HCT116 (cell line): ENCODE results near the gene GNAO1. TPM values are rescaled to one million over a fixed set of nuclear protein-coding genes. Genes with fewer than 3 reads are reported as not detected.

ENCODE experiments used
- ATAC-seq: fragments of 200-7000 bp; cut with Tn5 transposase; 2 replicates; pipeline ENCODE4 v1.9.1; 2020; ENCODE audit warnings: mild to moderate bottlenecking, moderate library complexity
- BruUV-seq: library from RNA; stranded (reverse); fragments of 400-500 nt; replicated peaks from 2 replicates; lab custom pipeline; 2021; lab: Mats Ljungman, UMichigan
- CTCF ChIA-PET: fragments of 300-600 bp; sonication (Branson Sonifier 250); formaldehyde crosslinking; loops from one replicate; lab custom pipeline; 2021; ENCODE audit warnings: antibody characterized with exemption; lab: Charles Lee
- POLR2A ChIA-PET: fragments of 300-600, 350-600 bp; sonication (Branson Sonifier 250); formaldehyde crosslinking; loops from one replicate; lab custom pipeline; 2021; ENCODE audit warnings: antibody characterized with exemption; lab: Charles Lee
- RAD21 ChIA-PET, 2 experiments: fragments of 300-600 bp; sonication (Branson Sonifier 250); formaldehyde crosslinking; loops; one replicate each; lab custom pipeline; 2023; ENCODE audit warnings: low total read pairs in 2 of 2; ENCODE audit not compliant: uncharacterized antibody in 2 of 2, unreplicated experiment in 2 of 2, low non-redundant PET in 1 of 2; lab: Charles Lee
- DNase-seq: peaks from one replicate; pipeline ENCODE4 v3.0.0-alpha.2; 2010; ENCODE audit warnings: low read depth, low spot score
- H2AFZ ChIP-seq: fragments of 200-600 bp; shearing (Covaris generic), sonication (generic); 2 replicates; pipeline ENCODE4 v1.6.1; 2017; ENCODE audit warnings: low read depth, mixed run types, mixed read lengths, antibody characterized with exemption, low read length; ENCODE audit not compliant: poor library complexity, severe bottlenecking
- H3K27ac ChIP-seq: 2 replicates; pipeline ENCODE4 v1.5.1; 2012; ENCODE audit warnings: low read depth, low read length
- H3K27me3 ChIP-seq: fragments of 200-600 bp; sonication (generic); 2 replicates; pipeline ENCODE4 v1.6.1; 2016; ENCODE audit warnings: mixed run types, low read length, mixed read lengths; ENCODE audit not compliant: insufficient read depth
- H3K36me3 ChIP-seq, 2 experiments: fragments of 200-500 bp in 1 of 2; fragments of 200-600 bp in 1 of 2; sonication (Bioruptor generic) in 1 of 2; sonication (generic) in 1 of 2; 2 replicates each; pipeline versions ENCODE4 v1.5.1 to v1.6.1; 2014 to 2016; ENCODE audit warnings: low read length in 2 of 2, inconsistent platforms in 1 of 2, mixed read lengths in 1 of 2, mixed run types in 1 of 2; ENCODE audit not compliant: insufficient read depth in 2 of 2, control insufficient read depth in 1 of 2
- H3K4me1 ChIP-seq, 2 experiments: fragments of 200-600 bp in 1 of 2; sonication (generic) in 1 of 2; 2 replicates each; pipeline versions ENCODE4 v1.5.1 to v1.6.1; 2012 to 2017; ENCODE audit warnings: low read length in 2 of 2, inconsistent platforms in 1 of 2, mild to moderate bottlenecking in 1 of 2, mixed read lengths in 1 of 2, mixed run types in 1 of 2, moderate library complexity in 1 of 2; ENCODE audit not compliant: insufficient read depth in 2 of 2, control insufficient read depth in 1 of 2
- H3K4me2 ChIP-seq: fragments of 200-600 bp; sonication (generic); 2 replicates; pipeline ENCODE4 v1.6.1; 2017; ENCODE audit warnings: mixed run types, low read length, mixed read lengths
- H3K4me3 ChIP-seq, 2 experiments: fragments of 200-600 bp in 1 of 2; sonication (generic) in 1 of 2; replicated peaks in 1 of 2; 2 replicates each; pipeline ENCODE4 v1.5.1; 2011 to 2016; ENCODE audit warnings: low read length in 2 of 2, control low read depth in 1 of 2, low read depth in 1 of 2, mild to moderate bottlenecking in 1 of 2, mixed read lengths in 1 of 2, mixed run types in 1 of 2
- H3K79me2 ChIP-seq: fragments of 200-600 bp; sonication (generic); 2 replicates; pipeline ENCODE4 v1.6.1; 2017; ENCODE audit warnings: mild to moderate bottlenecking, mixed run types, low read length, moderate library complexity, mixed read lengths; ENCODE audit not compliant: insufficient read depth
- H3K9ac ChIP-seq: fragments of 200-600 bp; sonication (generic); 2 replicates; pipeline ENCODE4 v1.6.1; 2016; ENCODE audit warnings: low read length, mixed read lengths
- H3K9me2 ChIP-seq: fragments of 200-600 bp; sonication (generic), shearing (Covaris generic); 2 replicates; pipeline ENCODE4 v1.6.1; 2017; ENCODE audit warnings: mixed run types, mild to moderate bottlenecking, moderate library complexity; ENCODE audit not compliant: insufficient read depth
- H3K9me3 ChIP-seq, 2 experiments: fragments of 200-500 bp in 1 of 2; fragments of 200-600 bp in 1 of 2; sonication (Bioruptor generic) in 1 of 2; sonication (generic) in 1 of 2; 2 replicates each; pipeline ENCODE4 v1.6.1; 2014 to 2017; ENCODE audit warnings: low read length in 2 of 2, mixed read lengths in 2 of 2, inconsistent platforms in 1 of 2, low read depth in 1 of 2, mild to moderate bottlenecking in 1 of 2, mixed run types in 1 of 2, moderate library complexity in 1 of 2; ENCODE audit not compliant: control insufficient read depth in 1 of 2, insufficient read depth in 1 of 2
- H4K20me1 ChIP-seq: fragments of 200-600 bp; sonication (generic), shearing (Covaris generic); 2 replicates; pipeline ENCODE4 v1.6.1; 2017; ENCODE audit warnings: mixed run types, mild to moderate bottlenecking, moderate library complexity; ENCODE audit not compliant: insufficient read depth
- CBX3 ChIP-seq: IDR thresholded peaks from 2 replicates; pipeline ENCODE4 v1.6.1; 2012; ENCODE audit warnings: low read depth
- CEBPB ChIP-seq: IDR thresholded peaks from 2 replicates; pipeline ENCODE4 v1.6.1; 2012; ENCODE audit warnings: low read depth
- EZH2 ChIP-seq: fragments of 200-600 bp; sonication (generic); IDR thresholded peaks from 2 replicates; pipeline ENCODE4 v1.6.1; 2017; ENCODE audit warnings: antibody characterized with exemption, mixed run types
- FOSL1 ChIP-seq: IDR thresholded peaks from 2 replicates; pipeline ENCODE4 v1.6.1; 2012; ENCODE audit warnings: low read depth
- JUND ChIP-seq: IDR thresholded peaks from 2 replicates; pipeline ENCODE4 v1.6.1; 2012
- POLR2A ChIP-seq: IDR thresholded peaks from 2 replicates; pipeline ENCODE4 v1.7.0; 2011; ENCODE audit warnings: borderline replicate concordance; ENCODE audit not compliant: insufficient read depth, insufficient read length; ENCODE audit errors: extremely low read depth
- RAD21 ChIP-seq: IDR thresholded peaks from 2 replicates; pipeline ENCODE4 v1.6.1; 2012; ENCODE audit warnings: low read depth, mild to moderate bottlenecking
- SP1 ChIP-seq: IDR thresholded peaks from 2 replicates; pipeline ENCODE4 v1.6.1; 2012; ENCODE audit warnings: low read depth
- TCF7L2 ChIP-seq: IDR thresholded peaks from 2 replicates; pipeline ENCODE4 v1.7.0; 2011; ENCODE audit warnings: borderline replicate concordance, inconsistent platforms; ENCODE audit not compliant: insufficient read depth, insufficient read length; ENCODE audit errors: extremely low read depth
- YY1 ChIP-seq: IDR thresholded peaks from 2 replicates; pipeline ENCODE4 v1.6.1; 2011; ENCODE audit warnings: low read length, low read depth, moderate library complexity, mild to moderate bottlenecking; ENCODE audit not compliant: insufficient replicate concordance; ENCODE audit errors: extremely low read depth
- ZFX ChIP-seq: fragments of 450-650 bp; IDR thresholded peaks from 2 replicates; pipeline ENCODE4 v1.6.1; 2017
- intact Hi-C: fragments of 100-400 bp; cut with micrococcal nuclease; formaldehyde crosslinking; loops from 2 replicates; pipeline ENCODE4 v1.10.0; 2022
- total RNA-seq: library from RNA; stranded (reverse); gene quantifications from one replicate; pipeline ENCODE4 v1.2.1, GENCODE V29; 2021; ENCODE audit not compliant: unreplicated experiment
- TF ChIP-seq, protein P1 (sequence below): IDR thresholded peaks from 2 replicates; pipeline ENCODE4 v1.6.1; 2012
- TF ChIP-seq, protein P2 (sequence below): IDR thresholded peaks from 2 replicates; pipeline ENCODE4 v1.6.1; 2012; ENCODE audit warnings: low read depth
- TF ChIP-seq, protein P3 (sequence below), 3 experiments: fragments of 200-600 bp in 1 of 3; sonication (generic) in 1 of 3; IDR thresholded peaks in 2 of 3; conservative IDR thresholded peaks in 1 of 3; 2 replicates each; pipeline ENCODE4 v1.5.1; 2012 to 2017; ENCODE audit warnings: low read depth in 2 of 3, low read length in 2 of 3, antibody characterized with exemption in 1 of 3, borderline replicate concordance in 1 of 3, control low read depth in 1 of 3, mild to moderate bottlenecking in 1 of 3, mixed read lengths in 1 of 3, mixed run types in 1 of 3, moderate library complexity in 1 of 3; ENCODE audit not compliant: insufficient read depth in 1 of 3

GNAO1 gene
- total RNA-seq, 1 experiment from 2014 or later, result 0.12 TPM

DNA sequence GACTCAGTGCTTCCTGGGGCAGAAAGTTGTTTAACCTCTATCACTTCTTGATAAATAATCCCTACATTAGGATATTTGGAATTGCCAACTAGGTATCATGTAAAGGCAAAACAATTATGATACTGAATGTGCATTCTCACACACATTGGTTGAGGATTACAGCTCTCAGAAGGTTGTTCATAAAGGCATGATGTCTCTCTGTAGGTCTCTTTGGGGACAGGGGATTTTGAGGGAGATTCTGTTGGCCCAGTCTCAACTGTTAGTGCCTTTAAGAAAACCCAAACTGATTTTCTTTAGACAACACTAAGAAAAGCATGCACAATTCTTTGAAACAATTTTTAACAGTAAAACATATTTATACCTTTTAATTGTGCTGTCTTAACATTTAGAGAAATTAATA is 56.5 kb downstream of the GNAO1 start:
- H3K27ac ChIP-seq, result no peak overlapping the region
- H3K79me2 ChIP-seq, result no peaks in the 10 kb centered on the region
- no peak overlapping the region for H2AFZ ChIP-seq
- DNase-seq (no peak), ATAC-seq (no peak)
- BruUV-seq, result no TSS peak
- intact Hi-C loops, result no loop called here
- CTCF ChIA-PET, result no interaction called here
- H3K4me1 ChIP-seq, result peaks cover 0 to 10% of the 10 kb centered on the region in 2 experiments; a peak in 1 of 4 replicates
- no peak for TF ChIP-seq RAD21
- TF ChIP-seq YY1, result no peak
- TF ChIP-seq, protein P1, sequence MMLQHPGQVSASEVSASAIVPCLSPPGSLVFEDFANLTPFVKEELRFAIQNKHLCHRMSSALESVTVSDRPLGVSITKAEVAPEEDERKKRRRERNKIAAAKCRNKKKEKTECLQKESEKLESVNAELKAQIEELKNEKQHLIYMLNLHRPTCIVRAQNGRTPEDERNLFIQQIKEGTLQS, result no peak
- no peak for TF ChIP-seq CEBPB
- TF ChIP-seq FOSL1, result no peak
- TF ChIP-seq CBX3, result no peak
- TF ChIP-seq, protein P2, sequence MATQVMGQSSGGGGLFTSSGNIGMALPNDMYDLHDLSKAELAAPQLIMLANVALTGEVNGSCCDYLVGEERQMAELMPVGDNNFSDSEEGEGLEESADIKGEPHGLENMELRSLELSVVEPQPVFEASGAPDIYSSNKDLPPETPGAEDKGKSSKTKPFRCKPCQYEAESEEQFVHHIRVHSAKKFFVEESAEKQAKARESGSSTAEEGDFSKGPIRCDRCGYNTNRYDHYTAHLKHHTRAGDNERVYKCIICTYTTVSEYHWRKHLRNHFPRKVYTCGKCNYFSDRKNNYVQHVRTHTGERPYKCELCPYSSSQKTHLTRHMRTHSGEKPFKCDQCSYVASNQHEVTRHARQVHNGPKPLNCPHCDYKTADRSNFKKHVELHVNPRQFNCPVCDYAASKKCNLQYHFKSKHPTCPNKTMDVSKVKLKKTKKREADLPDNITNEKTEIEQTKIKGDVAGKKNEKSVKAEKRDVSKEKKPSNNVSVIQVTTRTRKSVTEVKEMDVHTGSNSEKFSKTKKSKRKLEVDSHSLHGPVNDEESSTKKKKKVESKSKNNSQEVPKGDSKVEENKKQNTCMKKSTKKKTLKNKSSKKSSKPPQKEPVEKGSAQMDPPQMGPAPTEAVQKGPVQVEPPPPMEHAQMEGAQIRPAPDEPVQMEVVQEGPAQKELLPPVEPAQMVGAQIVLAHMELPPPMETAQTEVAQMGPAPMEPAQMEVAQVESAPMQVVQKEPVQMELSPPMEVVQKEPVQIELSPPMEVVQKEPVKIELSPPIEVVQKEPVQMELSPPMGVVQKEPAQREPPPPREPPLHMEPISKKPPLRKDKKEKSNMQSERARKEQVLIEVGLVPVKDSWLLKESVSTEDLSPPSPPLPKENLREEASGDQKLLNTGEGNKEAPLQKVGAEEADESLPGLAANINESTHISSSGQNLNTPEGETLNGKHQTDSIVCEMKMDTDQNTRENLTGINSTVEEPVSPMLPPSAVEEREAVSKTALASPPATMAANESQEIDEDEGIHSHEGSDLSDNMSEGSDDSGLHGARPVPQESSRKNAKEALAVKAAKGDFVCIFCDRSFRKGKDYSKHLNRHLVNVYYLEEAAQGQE, result no peak
- no peak for TF ChIP-seq SP1
- TF ChIP-seq EZH2, result no peak
- TF ChIP-seq, protein P3, sequence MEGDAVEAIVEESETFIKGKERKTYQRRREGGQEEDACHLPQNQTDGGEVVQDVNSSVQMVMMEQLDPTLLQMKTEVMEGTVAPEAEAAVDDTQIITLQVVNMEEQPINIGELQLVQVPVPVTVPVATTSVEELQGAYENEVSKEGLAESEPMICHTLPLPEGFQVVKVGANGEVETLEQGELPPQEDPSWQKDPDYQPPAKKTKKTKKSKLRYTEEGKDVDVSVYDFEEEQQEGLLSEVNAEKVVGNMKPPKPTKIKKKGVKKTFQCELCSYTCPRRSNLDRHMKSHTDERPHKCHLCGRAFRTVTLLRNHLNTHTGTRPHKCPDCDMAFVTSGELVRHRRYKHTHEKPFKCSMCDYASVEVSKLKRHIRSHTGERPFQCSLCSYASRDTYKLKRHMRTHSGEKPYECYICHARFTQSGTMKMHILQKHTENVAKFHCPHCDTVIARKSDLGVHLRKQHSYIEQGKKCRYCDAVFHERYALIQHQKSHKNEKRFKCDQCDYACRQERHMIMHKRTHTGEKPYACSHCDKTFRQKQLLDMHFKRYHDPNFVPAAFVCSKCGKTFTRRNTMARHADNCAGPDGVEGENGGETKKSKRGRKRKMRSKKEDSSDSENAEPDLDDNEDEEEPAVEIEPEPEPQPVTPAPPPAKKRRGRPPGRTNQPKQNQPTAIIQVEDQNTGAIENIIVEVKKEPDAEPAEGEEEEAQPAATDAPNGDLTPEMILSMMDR (IDR thresholded peaks at IDR 0.05 in 2 of 3, conservative IDR thresholded peaks at IDR 0.05 in 1 of 3; ENCODE audit: borderline replicate concordance in 1 of 3, insufficient read depth in 1 of 3, low read depth in 2 of 3, low read length in 2 of 3), result no peak
- TF ChIP-seq JUND, result no peak
- no peak for TF ChIP-seq POLR2A
- TF ChIP-seq TCF7L2, result no peak
- TF ChIP-seq ZFX, result no peak
- H3K4me2 ChIP-seq, result no peak overlapping the region
- POLR2A ChIA-PET, result no interaction called here
- H3K36me3 ChIP-seq, result no peaks in the 10 kb centered on the region
- no peak overlapping the region for H3K9ac ChIP-seq
- RAD21 ChIA-PET, result no interaction called here
- no peaks in the 10 kb centered on the region for H4K20me1 ChIP-seq
- H3K9me3 ChIP-seq, result no peaks in the 10 kb centered on the region
- no peaks in the 10 kb centered on the region for H3K9me2 ChIP-seq
- no peak overlapping the region for H3K4me3 ChIP-seq
- no peaks in the 10 kb centered on the region for H3K27me3 ChIP-seq
